Measurements from ENCODE around the gene OGN.

- TF ChIP-seq, protein P1, sequence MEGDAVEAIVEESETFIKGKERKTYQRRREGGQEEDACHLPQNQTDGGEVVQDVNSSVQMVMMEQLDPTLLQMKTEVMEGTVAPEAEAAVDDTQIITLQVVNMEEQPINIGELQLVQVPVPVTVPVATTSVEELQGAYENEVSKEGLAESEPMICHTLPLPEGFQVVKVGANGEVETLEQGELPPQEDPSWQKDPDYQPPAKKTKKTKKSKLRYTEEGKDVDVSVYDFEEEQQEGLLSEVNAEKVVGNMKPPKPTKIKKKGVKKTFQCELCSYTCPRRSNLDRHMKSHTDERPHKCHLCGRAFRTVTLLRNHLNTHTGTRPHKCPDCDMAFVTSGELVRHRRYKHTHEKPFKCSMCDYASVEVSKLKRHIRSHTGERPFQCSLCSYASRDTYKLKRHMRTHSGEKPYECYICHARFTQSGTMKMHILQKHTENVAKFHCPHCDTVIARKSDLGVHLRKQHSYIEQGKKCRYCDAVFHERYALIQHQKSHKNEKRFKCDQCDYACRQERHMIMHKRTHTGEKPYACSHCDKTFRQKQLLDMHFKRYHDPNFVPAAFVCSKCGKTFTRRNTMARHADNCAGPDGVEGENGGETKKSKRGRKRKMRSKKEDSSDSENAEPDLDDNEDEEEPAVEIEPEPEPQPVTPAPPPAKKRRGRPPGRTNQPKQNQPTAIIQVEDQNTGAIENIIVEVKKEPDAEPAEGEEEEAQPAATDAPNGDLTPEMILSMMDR (IDR thresholded peaks at IDR 0.05; ENCODE audit: insufficient read depth, low read length, poor library complexity, severe bottlenecking), result no peak
- no peak for TF ChIP-seq EZH2phosphoT487 (conservative IDR thresholded peaks at IDR 0.05; ENCODE audit: low read length)
These were observed 62.8 kb downstream of the OGN start for GRCh38 chr9:92341578-92341977.
